Spleen (tissue), 11 donors: ENCODE measurements around the gene CMTM4. TPM values are rescaled to one million over a fixed set of nuclear protein-coding genes. Genes with fewer than 3 reads are reported as not detected.

Source experiments
- DNase-seq: peaks from one replicate; pipeline ENCODE4 v3.0.0-alpha.2; 2020
- H3K27ac ChIP-seq, 8 donors: fragments of 200-600 bp; sonication (generic) in 7 of 8; 1 replicate in 4 of 8; 2 replicates in 4 of 8; pipeline versions ENCODE4 v1.5.0 to v1.8.0; 2016 to 2021; ENCODE audit warnings: inconsistent platforms in 4 of 8, mild to moderate bottlenecking in 4 of 8, moderate library complexity in 1 of 8
- H3K27me3 ChIP-seq, 7 donors: fragments of 200-600 bp; sonication (generic) in 6 of 7; replicated peaks in 1 of 7; 1 replicate in 4 of 7; 2 replicates in 3 of 7; pipeline versions ENCODE4 v1.5.0 to v1.8.0; 2016 to 2021; ENCODE audit warnings: inconsistent platforms in 3 of 7, mild to moderate bottlenecking in 1 of 7
- H3K36me3 ChIP-seq, 6 donors: fragments of 200-600 bp; sonication (generic) in 5 of 6; 1 replicate in 4 of 6; 2 replicates in 2 of 6; pipeline versions ENCODE4 v1.5.0 to v1.8.0; 2016 to 2021; ENCODE audit warnings: inconsistent platforms in 2 of 6
- H3K4me1 ChIP-seq, 6 donors: fragments of 200-600 bp; sonication (generic) in 5 of 6; 1 replicate in 3 of 6; 2 replicates in 3 of 6; pipeline versions ENCODE4 v1.5.0 to v1.8.0; 2016 to 2021; ENCODE audit warnings: inconsistent platforms in 3 of 6
- H3K4me3 ChIP-seq, 8 donors: fragments of 200-600 bp; sonication (generic) in 7 of 8; 1 replicate in 4 of 8; 2 replicates in 4 of 8; pipeline versions ENCODE4 v1.5.0 to v1.8.0; 2016 to 2021; ENCODE audit warnings: inconsistent platforms in 4 of 8, mild to moderate bottlenecking in 4 of 8, moderate library complexity in 2 of 8
- H3K9me3 ChIP-seq, 8 donors: fragments of 200-600 bp; sonication (generic) in 7 of 8; 1 replicate in 4 of 8; 2 replicates in 4 of 8; pipeline versions ENCODE4 v1.5.0 to v1.8.0; 2016 to 2021; ENCODE audit warnings: inconsistent platforms in 4 of 8
- CTCF ChIP-seq, 11 experiments: fragments of 200-600 bp in 7 of 11; fragments of 450-650 bp in 4 of 11; sonication (generic) in 4 of 11; IDR thresholded peaks in 8 of 11; conservative IDR thresholded peaks in 3 of 11; 1 replicate in 7 of 11; 2 replicates in 4 of 11; pipeline versions ENCODE4 v1.4.0 to v1.8.0; 2016 to 2021; ENCODE audit warnings: antibody characterized with exemption in 11 of 11, inconsistent platforms in 4 of 11, mild to moderate bottlenecking in 1 of 11
- POLR2A ChIP-seq, 3 donors: fragments of 450-650 bp; IDR thresholded peaks; one replicate each; pipeline ENCODE4 v1.5.1; 2017; ENCODE audit warnings: antibody characterized with exemption in 3 of 3, mild to moderate bottlenecking in 1 of 3
- POLR2AphosphoS5 ChIP-seq, 3 donors: sonication (generic); formaldehyde crosslinking; IDR thresholded peaks; one replicate each; pipeline ENCODE4 v1.5.1; 2017; ENCODE audit warnings: antibody characterized with exemption in 3 of 3
- WGBS, 5 donors: extraction: QIAGEN DNeasy Blood & Tissue Kit in 3 of 5; methylation state at CpG; one replicate each; pipeline versions ENCODE4 v1.1.5 to v1.1.7; 2013 to 2018; 5-methylcytosine and 5-hydroxymethylcytosine counted together
- intact Hi-C: fragments of 100-400 bp; cut with DNase I; formaldehyde crosslinking; loops from one replicate; pipeline ENCODE4 v1.15.0; 2023; ENCODE audit warnings: low total_unique reads
- polyA plus RNA-seq, 3 donors: library from polyadenylated mRNA; stranded (reverse); fragments of 200-250 nt; gene quantifications; one replicate each; pipeline ENCODE4 v1.2.1, GENCODE V29; 2013
- total RNA-seq, 7 donors: library from RNA; depleted of rRNA in 3 of 7; stranded (reverse); fragments of >200 nt in 3 of 7; fragmentation: NEBNext Ultra II Directional in 4 of 7; extraction: Animal tissue kit (Norgen Biotek cat#: 25700) in 4 of 7; gene quantifications; one replicate each; pipeline versions ENCODE4 v1.1.0 to v1.2.1, GENCODE V29; 2016 to 2021
- donor health status: healthy with polysubstance abuse.
- donor health status: DM: no; HTN: no; CAD: no; lungs with moderate emphysema.
- donor health status: DM: no; HTN: no; CAD: no.
- donor health status: Bipolar disorder and iron deficiency.
- donor health status: healthy.
- donor health status: DM: no; HTN: no; CAD: no.
- donor health status: DM: yes; HTN: yes; CAD: no.

The CMTM4 gene
- total and polyA plus RNA-seq, 10 donors: 0.70 to 10.2 (median 5.7) TPM

DNA sequence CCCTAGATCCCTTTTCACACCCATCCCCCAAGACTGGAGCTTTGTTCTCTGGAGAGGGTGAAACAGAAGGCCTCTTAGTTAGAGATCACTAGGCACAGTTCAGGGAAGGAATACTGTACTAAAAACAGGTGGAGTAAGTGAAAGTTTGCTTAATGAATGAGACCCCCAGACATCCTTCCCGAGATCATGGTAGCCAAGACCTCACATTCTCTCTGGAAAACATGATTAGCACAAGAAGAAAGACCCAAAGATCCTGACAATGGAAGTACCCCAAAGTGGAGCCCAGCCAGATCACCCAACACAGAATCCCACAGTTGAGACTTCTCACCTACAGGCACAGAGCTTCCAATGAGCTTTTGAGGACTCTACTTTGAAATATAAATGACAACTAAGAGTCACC lies 3.4 kb upstream of the CMTM4 start:
- intact Hi-C loops: no loop called here
- Histone ChIP-seq H3K9me3 (no peaks in the 10 kb centered on the region), H3K4me1 (peaks cover 8 to 60% (median 25%) of the 10 kb centered on the region in 6 donors), H3K27me3 (peaks cover 0 to 17% (median 0%) of the 10 kb centered on the region in 7 donors), H3K27ac (no peak overlapping the region), H3K4me3 (no peak overlapping the region), H3K36me3 (no peaks in the 10 kb centered on the region)
- no peak for TF ChIP-seq POLR2A (IDR thresholded peaks at IDR 0.05)
- no peak for TF ChIP-seq POLR2AphosphoS5 (IDR thresholded peaks at IDR 0.05)
- no peak for TF ChIP-seq CTCF (IDR thresholded peaks at IDR 0.05 in 8 of 11, conservative IDR thresholded peaks at IDR 0.05 in 3 of 11)
- no peak for DNase-seq
- WGBS, 5 donors: 70 to 94% (median 84%) methylated on average over 1 of the region's 1 CpG

- no peaks in the 10 kb centered on the region for H3K9me3 ChIP-seq
- H3K4me3 ChIP-seq: no peak overlapping the region
- H3K27me3 ChIP-seq: peaks cover 0 to 35% (median 0%) of the 10 kb centered on the region in 7 donors
- intact Hi-C loops: no loop called here
- DNase-seq: no peak
- TF ChIP-seq POLR2AphosphoS5 (IDR thresholded peaks at IDR 0.05) (no peak), CTCF (IDR thresholded peaks at IDR 0.05 in 8 of 11, conservative IDR thresholded peaks at IDR 0.05 in 3 of 11) (no peak)
- peaks cover 8 to 61% (median 27%) of the 10 kb centered on the region in 6 donors for H3K4me1 ChIP-seq
- H3K36me3 ChIP-seq: no peaks in the 10 kb centered on the region
- H3K27ac ChIP-seq: no peak overlapping the region
- WGBS, 5 donors: 85 to 95% (median 87%) methylated on average over 7 of the region's 7 CpGs
Measured at GRCh38 chr16:66698046-66698445, 1.5 kb upstream of the CMTM4 start.

GRCh38 chr16:66695935-66696668 lies 441 bp downstream of the CMTM4 start:
- peaks cover 8 to 50% (median 25%) of the 10 kb centered on the region in 6 donors for H3K4me1 ChIP-seq
- H3K27ac ChIP-seq: peak overlapping the region in 4 of 8 donors; percentile 40 to 74 (median 68)
- intact Hi-C loops: no loop called here
- peaks cover 0 to 41% (median 0%) of the 10 kb centered on the region in 7 donors for H3K27me3 ChIP-seq
- no peaks in the 10 kb centered on the region for H3K9me3 ChIP-seq
- H3K36me3 ChIP-seq: no peaks in the 10 kb centered on the region
- TF ChIP-seq CTCF (IDR thresholded peaks at IDR 0.05 in 8 of 11, conservative IDR thresholded peaks at IDR 0.05 in 3 of 11): no peak
- TF ChIP-seq POLR2AphosphoS5 (IDR thresholded peaks at IDR 0.05): no peak
- TF ChIP-seq POLR2A (IDR thresholded peaks at IDR 0.05): no peak
- 2 to 7% (median 3%) methylated on average over 27 to 91 of the region's 91 CpGs for WGBS, 5 donors
- peak overlapping the region; percentile 33 to 86 (median 59) for H3K4me3 ChIP-seq
- peak; percentile 88 for DNase-seq

GRCh38 chr16:66695471-66695934 lies 1.0 kb downstream of the CMTM4 start:
- TF ChIP-seq POLR2AphosphoS5 (IDR thresholded peaks at IDR 0.05) (no peak), CTCF (IDR thresholded peaks at IDR 0.05 in 8 of 11, conservative IDR thresholded peaks at IDR 0.05 in 3 of 11) (no peak), POLR2A (IDR thresholded peaks at IDR 0.05) (no peak)
- no peak for DNase-seq

More at GRCh38 chr16:66695471-66695934, 1.0 kb downstream of the CMTM4 start:
- 26 to 36% (median 28%) methylated on average over 7 to 8 of the region's 8 CpGs for WGBS, 5 donors
- peaks cover 0 to 41% (median 0%) of the 10 kb centered on the region in 7 donors for H3K27me3 ChIP-seq
- peak overlapping the region; percentile 33 to 86 (median 59) for H3K4me3 ChIP-seq
- intact Hi-C loops: no loop called here
- H3K9me3 ChIP-seq: no peaks in the 10 kb centered on the region
- H3K4me1 ChIP-seq: peaks cover 8 to 44% (median 21%) of the 10 kb centered on the region in 6 donors
- H3K27ac ChIP-seq: peak overlapping the region in 1 of 8 donors; percentile 74
- H3K36me3 ChIP-seq: no peaks in the 10 kb centered on the region
